Breast epithelium (tissue), 4 donors: Measurements from ENCODE around the gene EHF. TPM values are rescaled to one million over a fixed set of nuclear protein-coding genes. Genes with fewer than 3 reads are reported as not detected.
"Not testable (repeated sequence)": the region's sequence is repeated elsewhere in the genome, so short reads cannot be mapped to it uniquely, and the experiment has no call there.

Source experiments
- DNase-seq, 2 donors: peaks; one replicate each; pipeline ENCODE4 v3.0.0-alpha.2; 2019; ENCODE audit warnings: low spot score in 2 of 2
- H3K27ac ChIP-seq, 2 donors: fragments of 200-600 bp; sonication (generic) in 1 of 2; one replicate each; pipeline ENCODE4 v1.5.1; 2016 to 2019; ENCODE audit warnings: mild to moderate bottlenecking in 1 of 2
- H3K27me3 ChIP-seq, 2 donors: fragments of 200-600 bp; sonication (generic) in 1 of 2; one replicate each; pipeline versions ENCODE4 v1.5.1 to v1.6.0; 2017 to 2019; ENCODE audit warnings: control low read depth in 1 of 2, mild to moderate bottlenecking in 1 of 2
- H3K36me3 ChIP-seq: fragments of 200-600 bp; one replicate; pipeline ENCODE4 v1.5.1; 2019
- H3K4me1 ChIP-seq, 2 donors: fragments of 200-600 bp; sonication (generic); one replicate each; pipeline ENCODE4 v1.5.1; 2016 to 2019; ENCODE audit warnings: control low read depth in 1 of 2
- H3K4me3 ChIP-seq, 3 donors: fragments of 200-600 bp; sonication (generic); 1 replicate in 2 of 3; 2 replicates in 1 of 3; pipeline ENCODE4 v1.5.1; 2016 to 2019; ENCODE audit warnings: mild to moderate bottlenecking in 3 of 3, moderate library complexity in 2 of 3
- H3K9me3 ChIP-seq, 2 donors: fragments of 200-600 bp; sonication (generic) in 1 of 2; one replicate each; pipeline ENCODE4 v1.5.1; 2016 to 2019; ENCODE audit warnings: control low read depth in 1 of 2
- POLR2A ChIP-seq: fragments of 450-650 bp; IDR thresholded peaks from one replicate; pipeline ENCODE4 v1.6.1; 2016; ENCODE audit warnings: antibody characterized with exemption, mild to moderate bottlenecking, moderate library complexity
- POLR2AphosphoS5 ChIP-seq, 3 donors: sonication (generic); formaldehyde crosslinking; IDR thresholded peaks; one replicate each; pipeline ENCODE4 v1.6.1; 2017; ENCODE audit warnings: antibody characterized with exemption in 3 of 3
- intact Hi-C: fragments of 100-400 bp; cut with DNase I; formaldehyde crosslinking; loops from one replicate; pipeline ENCODE4 v1.15.1; 2023; ENCODE audit warnings: low total_unique reads
- total RNA-seq, 3 donors: library from RNA; depleted of rRNA; stranded (reverse); fragments of >200 nt; gene quantifications; one replicate each; pipeline ENCODE4 v1.1.0, GENCODE V29; 2016
- TF ChIP-seq, protein P1 (sequence below), 3 donors: fragments of 450-650 bp; IDR thresholded peaks; one replicate each; pipeline ENCODE4 v1.5.1; 2016 to 2017; ENCODE audit warnings: antibody characterized with exemption in 3 of 3, mild to moderate bottlenecking in 3 of 3, moderate library complexity in 3 of 3

The EHF gene
- total RNA-seq, 3 donors from 2014 or later, result 0.16 to 392 (median 132) TPM

DNA sequence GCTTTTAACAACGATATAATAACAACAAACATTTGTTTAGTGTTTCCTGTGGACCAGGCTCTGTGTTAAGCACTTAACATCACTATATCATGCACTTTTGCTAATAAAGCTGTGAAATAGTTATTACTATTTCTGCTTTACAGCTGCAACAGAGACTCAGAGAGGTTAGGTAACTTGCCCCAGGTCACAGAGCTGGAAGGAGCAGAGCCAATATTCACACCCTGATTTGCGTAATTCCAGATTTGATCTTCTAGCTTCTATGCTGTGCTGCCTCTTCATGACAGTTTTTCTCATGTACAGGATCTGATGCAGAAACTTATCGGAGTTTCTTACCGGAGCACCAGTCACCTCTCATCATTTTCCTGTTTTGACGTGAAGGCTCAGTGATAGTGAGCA is 33.6 kb upstream of the EHF start:
- Histone ChIP-seq H3K27me3 (no peaks in the 10 kb centered on the region), H3K4me3 (no peak overlapping the region), H3K9me3 (no peaks in the 10 kb centered on the region), H3K27ac (no peak overlapping the region), H3K36me3 (no peaks in the 10 kb centered on the region), H3K4me1 (peaks cover 0 to 10% of the 10 kb centered on the region in 2 donors)
- intact Hi-C loops, result loop anchor here (10.0 kb wide), 1 partner anchor 298 kb away; no protein-coding TSS in a partner anchor
- no peak for DNase-seq
- TF ChIP-seq POLR2A (no peak), POLR2AphosphoS5 (IDR thresholded peaks at IDR 0.05) (no peak)
- TF ChIP-seq, protein P1, sequence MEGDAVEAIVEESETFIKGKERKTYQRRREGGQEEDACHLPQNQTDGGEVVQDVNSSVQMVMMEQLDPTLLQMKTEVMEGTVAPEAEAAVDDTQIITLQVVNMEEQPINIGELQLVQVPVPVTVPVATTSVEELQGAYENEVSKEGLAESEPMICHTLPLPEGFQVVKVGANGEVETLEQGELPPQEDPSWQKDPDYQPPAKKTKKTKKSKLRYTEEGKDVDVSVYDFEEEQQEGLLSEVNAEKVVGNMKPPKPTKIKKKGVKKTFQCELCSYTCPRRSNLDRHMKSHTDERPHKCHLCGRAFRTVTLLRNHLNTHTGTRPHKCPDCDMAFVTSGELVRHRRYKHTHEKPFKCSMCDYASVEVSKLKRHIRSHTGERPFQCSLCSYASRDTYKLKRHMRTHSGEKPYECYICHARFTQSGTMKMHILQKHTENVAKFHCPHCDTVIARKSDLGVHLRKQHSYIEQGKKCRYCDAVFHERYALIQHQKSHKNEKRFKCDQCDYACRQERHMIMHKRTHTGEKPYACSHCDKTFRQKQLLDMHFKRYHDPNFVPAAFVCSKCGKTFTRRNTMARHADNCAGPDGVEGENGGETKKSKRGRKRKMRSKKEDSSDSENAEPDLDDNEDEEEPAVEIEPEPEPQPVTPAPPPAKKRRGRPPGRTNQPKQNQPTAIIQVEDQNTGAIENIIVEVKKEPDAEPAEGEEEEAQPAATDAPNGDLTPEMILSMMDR (IDR thresholded peaks at IDR 0.05), result no peak

DNA sequence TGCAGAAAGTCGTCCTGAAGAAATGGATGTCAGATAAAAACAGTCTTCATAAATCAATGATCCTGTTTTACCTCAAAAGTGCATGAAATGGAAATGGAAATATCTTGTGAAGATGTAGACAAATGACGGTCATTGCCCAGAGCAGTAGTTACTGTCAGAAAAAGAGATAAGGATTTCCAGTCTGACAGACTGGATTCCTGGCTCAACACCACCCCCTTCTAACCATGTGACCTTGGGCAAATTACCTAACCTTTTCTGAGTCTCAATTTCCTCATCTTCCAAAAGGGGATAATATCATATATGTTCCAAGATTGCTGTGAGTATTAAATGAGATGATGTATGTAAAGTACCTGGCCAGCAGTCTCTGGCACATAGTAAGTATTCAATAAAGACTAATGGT is 32.9 kb upstream of the EHF start:
- Histone ChIP-seq H3K27ac (no peak overlapping the region), H3K36me3 (no peaks in the 10 kb centered on the region), H3K4me1 (peaks cover 0 to 10% of the 10 kb centered on the region in 2 donors), H3K27me3 (no peaks in the 10 kb centered on the region), H3K4me3 (no peak overlapping the region), H3K9me3 (peaks cover 0 to 1% of the 10 kb centered on the region in 2 donors)
- TF ChIP-seq, protein P1 (IDR thresholded peaks at IDR 0.05), result no peak
- no peak for TF ChIP-seq POLR2AphosphoS5 (IDR thresholded peaks at IDR 0.05)
- no peak for TF ChIP-seq POLR2A
- intact Hi-C loops, result loop anchor here (10.0 kb wide), 1 partner anchor 297 kb away; no protein-coding TSS in a partner anchor
- DNase-seq, result no peak

DNA sequence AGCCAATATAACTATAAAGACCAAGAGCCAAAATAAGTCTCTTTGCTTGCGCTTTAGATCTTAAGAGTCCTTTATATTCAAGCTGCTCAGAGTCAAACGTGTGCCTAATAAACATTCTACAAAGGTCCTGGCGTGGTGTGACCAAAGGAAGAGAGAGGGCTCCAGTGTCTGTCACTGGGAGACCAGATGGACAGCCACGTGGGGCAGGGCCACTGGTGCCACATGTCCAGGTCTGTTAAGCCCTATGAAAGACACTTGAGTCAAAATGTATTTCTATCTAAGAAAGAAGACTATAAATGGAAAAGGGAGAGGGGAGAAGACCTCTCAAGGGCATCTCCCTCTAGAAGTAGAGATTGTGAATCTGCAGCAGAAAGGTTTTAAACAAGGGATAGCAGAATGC is 32.2 kb upstream of the EHF start:
- no peak for DNase-seq
- TF ChIP-seq POLR2A (no peak), POLR2AphosphoS5 (IDR thresholded peaks at IDR 0.05) (no peak)
- TF ChIP-seq, protein P1 (IDR thresholded peaks at IDR 0.05), result no peak
- Histone ChIP-seq H3K9me3 (peaks cover 0 to 8% of the 10 kb centered on the region in 2 donors), H3K27me3 (no peaks in the 10 kb centered on the region), H3K4me1 (peaks cover 0 to 10% of the 10 kb centered on the region in 2 donors), H3K4me3 (no peak overlapping the region), H3K27ac (no peak overlapping the region), H3K36me3 (no peaks in the 10 kb centered on the region)
- intact Hi-C loops, result loop anchor here (10.0 kb wide), 1 partner anchor 296 kb away; no protein-coding TSS in a partner anchor

DNA sequence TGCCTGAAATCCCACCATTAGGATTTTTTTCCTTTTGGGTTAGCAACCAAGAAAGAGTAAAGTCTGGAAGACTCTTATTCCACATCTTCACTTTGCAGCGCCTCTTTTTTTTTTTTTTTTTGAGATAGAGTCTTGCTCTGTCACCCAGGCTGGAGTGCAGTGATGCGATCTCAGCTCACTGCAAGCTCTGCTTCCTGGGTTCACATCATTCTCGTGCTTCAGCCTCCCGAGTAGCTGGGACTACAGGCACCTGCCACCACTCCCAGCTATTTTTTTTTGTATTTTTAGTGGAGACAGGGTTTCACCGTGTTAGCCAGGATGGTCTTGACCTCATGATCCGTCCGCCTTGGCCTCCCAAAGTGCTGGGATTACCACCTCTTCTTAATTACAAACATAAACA is 31.7 kb upstream of the EHF start:
- not testable (repeated sequence) for H3K4me3 ChIP-seq, H3K27me3 ChIP-seq, H3K36me3 ChIP-seq, DNase-seq, H3K9me3 ChIP-seq, H3K27ac ChIP-seq
- intact Hi-C loops, result loop anchor here (10.0 kb wide), 1 partner anchor 296 kb away; no protein-coding TSS in a partner anchor
- peaks cover 0 to 10% of the 10 kb centered on the region in 2 donors for H3K4me1 ChIP-seq

DNA sequence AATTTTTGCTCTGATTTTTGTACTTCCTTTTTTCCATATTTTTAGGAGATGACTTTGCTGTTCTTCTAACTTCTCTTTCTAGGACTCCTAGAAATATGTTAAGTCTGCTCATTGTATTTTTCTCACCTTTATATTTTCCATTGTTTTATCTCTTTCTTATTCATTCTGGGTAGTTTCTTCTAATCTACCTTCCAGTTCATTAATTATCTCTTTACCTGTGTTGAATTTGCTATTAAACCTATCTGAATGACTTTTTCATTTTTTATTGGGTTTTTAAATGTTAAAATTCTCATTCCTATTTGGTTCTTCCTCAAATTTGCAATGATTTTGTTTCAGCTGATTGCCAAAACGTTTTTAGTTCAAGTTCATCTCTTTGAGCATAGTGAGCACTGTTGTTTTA is 27.8 kb upstream of the EHF start:
- Histone ChIP-seq H3K4me1 (no peaks in the 10 kb centered on the region), H3K4me3 (no peak overlapping the region), H3K27ac (no peak overlapping the region), H3K36me3 (no peaks in the 10 kb centered on the region), H3K27me3 (no peaks in the 10 kb centered on the region), H3K9me3 (peaks cover 0 to 10% of the 10 kb centered on the region in 2 donors)
- no peak for DNase-seq
- TF ChIP-seq POLR2A (no peak), POLR2AphosphoS5 (IDR thresholded peaks at IDR 0.05) (no peak)
- TF ChIP-seq, protein P1 (IDR thresholded peaks at IDR 0.05), result no peak
- intact Hi-C loops, result loop anchor here (10.0 kb wide), 1 partner anchor 412 kb away; no protein-coding TSS in a partner anchor
